Panc1 (cell line): Measurements from ENCODE around the gene USP30. TPM values are rescaled to one million over a fixed set of nuclear protein-coding genes. Genes with fewer than 3 reads are reported as not detected.

Experiments
- ATAC-seq: fragments of 200-7000 bp; cut with Tn5 transposase; 2 replicates; pipeline ENCODE4 v1.9.1; 2020; ENCODE audit warnings: mild to moderate bottlenecking, moderate library complexity
- BruUV-seq: library from RNA; stranded (reverse); fragments of 400-500 nt; replicated peaks from 2 replicates; lab custom pipeline; 2021; lab: Mats Ljungman, UMichigan
- CTCF ChIA-PET: fragments of 300-600 bp; sonication (Branson Sonifier 250); formaldehyde crosslinking; loops from one replicate; lab custom pipeline; 2022; ENCODE audit warnings: antibody characterized with exemption; lab: Charles Lee
- POLR2A ChIA-PET: fragments of 300-600 bp; sonication (Branson Sonifier 250); formaldehyde crosslinking; loops from one replicate; lab custom pipeline; 2022; ENCODE audit warnings: antibody characterized with exemption; lab: Charles Lee
- DNase-seq: peaks from one replicate; pipeline ENCODE4 v3.0.0-alpha.2; 2010; ENCODE audit warnings: low read depth, low spot score
- H3K27ac ChIP-seq: 2 replicates; pipeline ENCODE4 v1.5.1; 2011; ENCODE audit warnings: mild to moderate bottlenecking, low read length, inconsistent platforms
- H3K27me3 ChIP-seq: fragments of 200-500 bp; sonication (Bioruptor generic); 2 replicates; pipeline ENCODE4 v1.6.0; 2014; ENCODE audit warnings: low read length, inconsistent platforms; ENCODE audit not compliant: control insufficient read depth, insufficient read depth
- H3K36me3 ChIP-seq: fragments of 200-500 bp; sonication (Bioruptor generic); 2 replicates; pipeline ENCODE4 v1.5.1; 2014; ENCODE audit warnings: inconsistent platforms, mild to moderate bottlenecking, low read length, moderate library complexity; ENCODE audit not compliant: control insufficient read depth, insufficient read depth
- H3K4me1 ChIP-seq: 2 replicates; pipeline ENCODE4 v1.5.1; 2011; ENCODE audit warnings: inconsistent platforms, mild to moderate bottlenecking, low read length, moderate library complexity; ENCODE audit not compliant: control insufficient read depth, insufficient read depth
- H3K4me3 ChIP-seq, 2 experiments: 2 replicates each; pipeline ENCODE4 v1.5.1; 2011 to 2012; ENCODE audit warnings: low read depth in 2 of 2, low read length in 2 of 2, mild to moderate bottlenecking in 2 of 2, inconsistent platforms in 1 of 2, moderate library complexity in 1 of 2
- H3K9me3 ChIP-seq: fragments of 200-500 bp; sonication (Bioruptor generic); 2 replicates; pipeline ENCODE4 v1.5.1; 2014; ENCODE audit warnings: low read depth, mild to moderate bottlenecking, inconsistent platforms, low read length, moderate library complexity; ENCODE audit not compliant: control insufficient read depth, insufficient read depth
- POLR2AphosphoS5 ChIP-seq: IDR thresholded peaks from 2 replicates; pipeline ENCODE4 v1.6.1; 2012; ENCODE audit warnings: mild to moderate bottlenecking, low read depth, low read length, moderate library complexity
- SIN3A ChIP-seq: IDR thresholded peaks from 2 replicates; pipeline ENCODE4 v1.6.1; 2012; ENCODE audit warnings: low read depth, mild to moderate bottlenecking, low read length, moderate library complexity, borderline replicate concordance; ENCODE audit not compliant: insufficient read depth
- TCF7L2 ChIP-seq: IDR thresholded peaks from 2 replicates; pipeline ENCODE4 v1.6.1; 2011; ENCODE audit warnings: mild to moderate bottlenecking, low read depth, low read length, inconsistent platforms
- in situ Hi-C: cut with HindIII; loops from 2 replicates; pipeline ENCODE4 v1.10.0; 2016; ENCODE audit warnings: low sequenced_read_pairs, low pct_unique_long_range_greater_than_20kb
- intact Hi-C: fragments of 100-400 bp; cut with micrococcal nuclease; formaldehyde crosslinking; loops from one replicate; pipeline ENCODE4 v1.10.0; 2022; ENCODE audit not compliant: unreplicated experiment
- total RNA-seq: library from RNA; stranded (reverse); gene quantifications from one replicate; pipeline ENCODE4 v1.2.1, GENCODE V29; 2021; ENCODE audit not compliant: unreplicated experiment
- TF ChIP-seq, protein P1 (sequence below), 2 experiments: IDR thresholded peaks; 2 replicates each; pipeline ENCODE4 v1.6.1; 2011 to 2012; ENCODE audit warnings: low read depth in 2 of 2, control low read depth in 1 of 2, low read length in 1 of 2, mild to moderate bottlenecking in 1 of 2, moderate library complexity in 1 of 2; ENCODE audit not compliant: insufficient read depth in 1 of 2
- TF ChIP-seq, protein P2 (sequence below): fragments of 450-650 bp; IDR thresholded peaks from 2 replicates; pipeline ENCODE4 v1.5.1; 2017; ENCODE audit warnings: mild to moderate bottlenecking

USP30 gene
- total RNA-seq, 1 experiment from 2014 or later, result 5.7 TPM

DNA sequence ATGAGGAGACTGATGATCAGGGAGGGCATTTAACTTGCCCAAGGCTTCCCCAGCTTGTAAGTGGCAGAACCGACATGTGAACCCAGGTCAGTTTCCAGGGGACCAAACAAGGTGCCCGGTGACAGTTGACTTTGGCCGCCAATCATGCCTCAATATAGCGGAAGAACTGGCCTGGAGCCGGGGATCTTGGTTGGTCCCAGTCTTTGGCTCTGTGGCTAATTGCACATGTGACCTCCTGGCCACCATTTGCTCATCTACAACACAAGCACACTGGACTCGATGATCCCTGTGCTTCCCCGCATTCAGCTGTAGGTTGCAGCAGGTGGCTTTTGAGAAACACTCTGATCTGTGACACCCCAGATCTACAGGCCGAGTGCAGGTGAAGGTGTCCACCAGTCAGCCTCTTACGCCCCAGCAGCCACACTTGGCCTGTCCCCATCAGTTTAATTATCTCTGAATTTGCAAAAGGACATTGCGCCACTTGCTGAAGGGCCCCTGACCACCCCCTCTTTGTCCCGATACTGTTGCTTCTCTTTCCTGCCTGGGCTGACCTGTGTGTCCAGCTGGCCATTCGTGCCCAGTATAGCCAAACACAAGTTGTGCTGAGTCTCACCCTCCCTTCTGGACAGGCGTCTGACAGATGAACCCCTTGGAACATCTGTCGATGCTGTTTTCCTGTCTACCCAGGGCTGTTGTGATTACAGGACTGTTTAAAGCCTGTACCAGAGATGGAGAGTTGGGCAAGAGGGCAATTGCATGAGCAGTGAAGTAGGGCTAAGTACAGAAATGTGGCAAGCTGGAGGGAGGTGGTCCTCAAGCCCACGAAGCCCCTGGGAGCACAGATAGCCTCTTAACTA is 78.1 kb downstream of the USP30 start:
- ATAC-seq (0 out of 2 replicates have a peak, but pooled peaks have one; percentile 22), DNase-seq (no peak)
- no TSS peak for BruUV-seq
- TF ChIP-seq TCF7L2, result no peak
- TF ChIP-seq, protein P1, sequence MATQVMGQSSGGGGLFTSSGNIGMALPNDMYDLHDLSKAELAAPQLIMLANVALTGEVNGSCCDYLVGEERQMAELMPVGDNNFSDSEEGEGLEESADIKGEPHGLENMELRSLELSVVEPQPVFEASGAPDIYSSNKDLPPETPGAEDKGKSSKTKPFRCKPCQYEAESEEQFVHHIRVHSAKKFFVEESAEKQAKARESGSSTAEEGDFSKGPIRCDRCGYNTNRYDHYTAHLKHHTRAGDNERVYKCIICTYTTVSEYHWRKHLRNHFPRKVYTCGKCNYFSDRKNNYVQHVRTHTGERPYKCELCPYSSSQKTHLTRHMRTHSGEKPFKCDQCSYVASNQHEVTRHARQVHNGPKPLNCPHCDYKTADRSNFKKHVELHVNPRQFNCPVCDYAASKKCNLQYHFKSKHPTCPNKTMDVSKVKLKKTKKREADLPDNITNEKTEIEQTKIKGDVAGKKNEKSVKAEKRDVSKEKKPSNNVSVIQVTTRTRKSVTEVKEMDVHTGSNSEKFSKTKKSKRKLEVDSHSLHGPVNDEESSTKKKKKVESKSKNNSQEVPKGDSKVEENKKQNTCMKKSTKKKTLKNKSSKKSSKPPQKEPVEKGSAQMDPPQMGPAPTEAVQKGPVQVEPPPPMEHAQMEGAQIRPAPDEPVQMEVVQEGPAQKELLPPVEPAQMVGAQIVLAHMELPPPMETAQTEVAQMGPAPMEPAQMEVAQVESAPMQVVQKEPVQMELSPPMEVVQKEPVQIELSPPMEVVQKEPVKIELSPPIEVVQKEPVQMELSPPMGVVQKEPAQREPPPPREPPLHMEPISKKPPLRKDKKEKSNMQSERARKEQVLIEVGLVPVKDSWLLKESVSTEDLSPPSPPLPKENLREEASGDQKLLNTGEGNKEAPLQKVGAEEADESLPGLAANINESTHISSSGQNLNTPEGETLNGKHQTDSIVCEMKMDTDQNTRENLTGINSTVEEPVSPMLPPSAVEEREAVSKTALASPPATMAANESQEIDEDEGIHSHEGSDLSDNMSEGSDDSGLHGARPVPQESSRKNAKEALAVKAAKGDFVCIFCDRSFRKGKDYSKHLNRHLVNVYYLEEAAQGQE (IDR thresholded peaks at IDR 0.05; ENCODE audit: insufficient read depth in 1 of 2, low read depth in 2 of 2, low read length in 1 of 2), result no peak
- no peak for TF ChIP-seq SIN3A
- TF ChIP-seq POLR2AphosphoS5, result no peak
- TF ChIP-seq, protein P2, sequence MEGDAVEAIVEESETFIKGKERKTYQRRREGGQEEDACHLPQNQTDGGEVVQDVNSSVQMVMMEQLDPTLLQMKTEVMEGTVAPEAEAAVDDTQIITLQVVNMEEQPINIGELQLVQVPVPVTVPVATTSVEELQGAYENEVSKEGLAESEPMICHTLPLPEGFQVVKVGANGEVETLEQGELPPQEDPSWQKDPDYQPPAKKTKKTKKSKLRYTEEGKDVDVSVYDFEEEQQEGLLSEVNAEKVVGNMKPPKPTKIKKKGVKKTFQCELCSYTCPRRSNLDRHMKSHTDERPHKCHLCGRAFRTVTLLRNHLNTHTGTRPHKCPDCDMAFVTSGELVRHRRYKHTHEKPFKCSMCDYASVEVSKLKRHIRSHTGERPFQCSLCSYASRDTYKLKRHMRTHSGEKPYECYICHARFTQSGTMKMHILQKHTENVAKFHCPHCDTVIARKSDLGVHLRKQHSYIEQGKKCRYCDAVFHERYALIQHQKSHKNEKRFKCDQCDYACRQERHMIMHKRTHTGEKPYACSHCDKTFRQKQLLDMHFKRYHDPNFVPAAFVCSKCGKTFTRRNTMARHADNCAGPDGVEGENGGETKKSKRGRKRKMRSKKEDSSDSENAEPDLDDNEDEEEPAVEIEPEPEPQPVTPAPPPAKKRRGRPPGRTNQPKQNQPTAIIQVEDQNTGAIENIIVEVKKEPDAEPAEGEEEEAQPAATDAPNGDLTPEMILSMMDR, result no peak
- ChIA-PET CTCF (interaction anchor here (0.6 kb wide), 1 partner anchor 18 kb away, joined by 5 read pairs; no protein-coding TSS in a partner anchor), POLR2A (no interaction called here)
- Histone ChIP-seq H3K4me1 (peaks cover 4% of the 10 kb centered on the region; the same call in 1 of the 2 replicates), H3K4me3 (no peak overlapping the region), H3K9me3 (no peaks in the 10 kb centered on the region), H3K27me3 (no peaks in the 10 kb centered on the region), H3K36me3 (no peaks in the 10 kb centered on the region), H3K27ac (no peak overlapping the region)
- intact Hi-C loops (no loop called here), in situ Hi-C loops (no loop called here)

DNA sequence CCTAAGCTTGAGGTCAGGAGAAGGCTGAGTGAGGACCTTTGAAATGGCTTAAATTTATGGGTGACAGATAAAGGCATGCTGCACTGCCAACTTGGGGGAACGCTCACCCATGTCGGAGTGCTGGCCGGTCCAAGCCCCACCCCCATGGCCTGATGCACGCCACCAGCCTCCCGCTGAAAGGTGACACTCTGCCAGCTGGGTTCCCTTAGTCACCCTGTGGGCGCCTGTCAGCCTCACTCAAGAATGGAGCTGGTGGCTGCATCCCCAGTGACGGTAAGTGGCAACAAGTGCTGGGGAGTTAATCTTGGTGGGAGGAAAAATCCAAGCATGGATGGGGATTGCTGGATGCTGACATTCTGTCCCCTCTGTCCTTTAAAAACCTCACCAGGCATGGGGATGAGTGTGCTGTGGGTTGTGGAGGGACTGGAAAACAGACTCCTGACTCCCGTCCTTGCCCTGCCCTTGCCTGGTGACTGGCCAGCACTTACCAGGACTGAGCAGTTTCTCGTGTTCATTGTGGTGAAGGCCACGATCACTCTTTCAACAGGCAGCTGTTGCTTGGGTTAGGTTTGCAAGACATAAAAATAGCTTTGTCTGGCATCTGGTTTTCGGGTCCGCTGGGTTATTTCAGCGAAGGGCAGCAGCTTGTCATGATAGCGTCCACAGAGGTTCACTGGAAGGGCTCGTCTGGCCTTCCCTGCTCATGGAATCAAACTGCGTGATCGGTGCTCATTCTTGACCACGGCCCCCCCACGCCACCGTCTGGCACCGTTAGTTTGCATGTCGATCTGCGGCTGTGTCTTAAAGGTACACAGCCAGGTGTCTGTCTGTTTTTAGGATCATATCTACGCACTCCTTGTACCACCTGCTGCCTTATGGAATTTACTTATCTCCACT is 79.0 kb downstream of the USP30 start:
- POLR2A ChIA-PET, result no interaction called here
- Histone ChIP-seq H3K9me3 (no peaks in the 10 kb centered on the region), H3K27me3 (no peaks in the 10 kb centered on the region), H3K27ac (no peak overlapping the region), H3K4me1 (peaks cover 4% of the 10 kb centered on the region; the same call in 1 of the 2 replicates), H3K4me3 (no peak overlapping the region), H3K36me3 (no peaks in the 10 kb centered on the region)
- in situ Hi-C loops, result no loop called here
- no TSS peak for BruUV-seq
- CTCF ChIA-PET, result interaction anchor here (0.6 to 0.7 kb wide), 2 partner anchors 19 to 61 kb away, joined by 5 read pairs; no protein-coding TSS in a partner anchor
- ATAC-seq, result peak; percentile 57
- intact Hi-C loops, result no loop called here
- no peak for DNase-seq
- TF ChIP-seq TCF7L2 (no peak), POLR2AphosphoS5 (no peak), SIN3A (no peak)
- TF ChIP-seq, protein P1 (IDR thresholded peaks at IDR 0.05; ENCODE audit: insufficient read depth in 1 of 2, low read depth in 2 of 2, low read length in 1 of 2), result no peak
- TF ChIP-seq, protein P2, result no peak
